Omental fat pad (tissue), 4 donors: ENCODE measurements around the gene MEI1. TPM values are rescaled to one million over a fixed set of nuclear protein-coding genes. Genes with fewer than 3 reads are reported as not detected.
"Not testable (repeated sequence)": the region's sequence is repeated elsewhere in the genome, so short reads cannot be mapped to it uniquely, and the experiment has no call there.

Experiments used
- ATAC-seq: fragments of 150-250 bp; one replicate; pipeline ENCODE4 v1.9.1; 2016; ENCODE audit warnings: mild to moderate bottlenecking, moderate library complexity; ENCODE audit not compliant: low FRiP score
- DNase-seq: peaks from one replicate; pipeline ENCODE4 v3.0.0-alpha.2; 2019; ENCODE audit warnings: low spot score
- total RNA-seq, 4 donors: library from RNA; depleted of rRNA; stranded (reverse); fragments of >200 nt; gene quantifications; one replicate each; pipeline ENCODE4 v1.1.0, GENCODE V29; 2016
- TF ChIP-seq, protein P1 (sequence below), 3 donors: fragments of 450-650 bp; IDR thresholded peaks; one replicate each; pipeline ENCODE4 v1.5.1; 2016 to 2017; ENCODE audit warnings: antibody characterized with exemption in 3 of 3, mild to moderate bottlenecking in 3 of 3, moderate library complexity in 2 of 3

The MEI1 gene
- total RNA-seq, 4 donors from 2014 or later = 2.3 to 16.9 (median 2.6) TPM

GRCh38 chr22:41683052-41683451 is 16.3 kb upstream of the MEI1 start:
- TF ChIP-seq, protein P1, sequence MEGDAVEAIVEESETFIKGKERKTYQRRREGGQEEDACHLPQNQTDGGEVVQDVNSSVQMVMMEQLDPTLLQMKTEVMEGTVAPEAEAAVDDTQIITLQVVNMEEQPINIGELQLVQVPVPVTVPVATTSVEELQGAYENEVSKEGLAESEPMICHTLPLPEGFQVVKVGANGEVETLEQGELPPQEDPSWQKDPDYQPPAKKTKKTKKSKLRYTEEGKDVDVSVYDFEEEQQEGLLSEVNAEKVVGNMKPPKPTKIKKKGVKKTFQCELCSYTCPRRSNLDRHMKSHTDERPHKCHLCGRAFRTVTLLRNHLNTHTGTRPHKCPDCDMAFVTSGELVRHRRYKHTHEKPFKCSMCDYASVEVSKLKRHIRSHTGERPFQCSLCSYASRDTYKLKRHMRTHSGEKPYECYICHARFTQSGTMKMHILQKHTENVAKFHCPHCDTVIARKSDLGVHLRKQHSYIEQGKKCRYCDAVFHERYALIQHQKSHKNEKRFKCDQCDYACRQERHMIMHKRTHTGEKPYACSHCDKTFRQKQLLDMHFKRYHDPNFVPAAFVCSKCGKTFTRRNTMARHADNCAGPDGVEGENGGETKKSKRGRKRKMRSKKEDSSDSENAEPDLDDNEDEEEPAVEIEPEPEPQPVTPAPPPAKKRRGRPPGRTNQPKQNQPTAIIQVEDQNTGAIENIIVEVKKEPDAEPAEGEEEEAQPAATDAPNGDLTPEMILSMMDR (IDR thresholded peaks at IDR 0.05) = no peak

GRCh38 chr22:41683616-41684015 is 15.7 kb upstream of the MEI1 start:
- ATAC-seq (no peak), DNase-seq (no peak)
- TF ChIP-seq, protein P1 (IDR thresholded peaks at IDR 0.05) = no peak

More at GRCh38 chr22:41683052-41683451, 16.3 kb upstream of the MEI1 start:
- DNase-seq = no peak
- ATAC-seq = no peak

GRCh38 chr22:41684194-41684593 is 15.1 kb upstream of the MEI1 start:
- TF ChIP-seq, protein P1 (IDR thresholded peaks at IDR 0.05) = no peak
- no peak for ATAC-seq

DNA sequence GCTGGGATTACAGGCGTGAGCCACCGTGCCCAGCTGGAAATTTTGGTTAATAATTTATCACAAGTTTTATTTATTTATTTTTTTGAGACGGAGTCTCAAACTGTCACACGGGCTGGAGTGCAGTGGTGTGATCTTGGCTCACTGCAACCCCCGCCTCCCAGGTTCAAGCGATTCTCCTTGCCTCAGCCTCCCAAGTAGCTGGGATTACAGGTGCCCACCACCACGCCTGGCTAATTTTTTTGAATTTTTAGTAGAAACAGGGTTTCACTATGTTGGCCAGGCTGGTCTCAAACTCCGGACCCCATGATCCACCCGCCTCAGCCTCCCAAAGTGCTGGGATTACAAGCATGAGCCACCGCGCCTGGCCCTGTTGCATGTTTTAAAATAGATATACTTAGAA is 12.4 kb upstream of the MEI1 start:
- ATAC-seq, DNase-seq: not testable (repeated sequence)

More at GRCh38 chr22:41684194-41684593, 15.1 kb upstream of the MEI1 start:
- DNase-seq = no peak

DNA sequence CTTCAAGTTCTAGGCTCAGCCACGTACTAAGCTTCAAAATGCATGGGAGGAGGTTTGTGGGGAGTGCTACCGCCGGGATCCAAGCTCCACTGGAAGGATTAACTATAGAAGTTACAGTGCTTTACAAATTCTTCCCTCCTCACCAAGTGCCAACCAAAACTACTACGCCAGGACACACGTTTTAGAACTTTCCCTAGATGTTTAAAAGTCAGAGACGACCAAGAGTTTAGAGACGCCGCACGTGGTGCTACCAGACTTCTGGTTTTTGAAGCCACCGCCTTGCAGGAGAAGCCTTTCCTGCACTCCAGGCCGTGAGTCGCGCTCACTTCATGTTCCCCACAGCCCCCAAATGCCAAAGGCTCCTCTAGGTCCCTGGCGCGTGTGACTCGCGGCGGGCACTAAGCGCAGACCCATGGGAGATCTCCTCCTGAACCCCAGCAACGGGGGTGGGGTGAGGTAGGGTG is 11.4 kb upstream of the MEI1 start:
- ATAC-seq (peak; percentile 29), DNase-seq (no peak)
- TF ChIP-seq, protein P1 (IDR thresholded peaks at IDR 0.05) = no peak

DNA sequence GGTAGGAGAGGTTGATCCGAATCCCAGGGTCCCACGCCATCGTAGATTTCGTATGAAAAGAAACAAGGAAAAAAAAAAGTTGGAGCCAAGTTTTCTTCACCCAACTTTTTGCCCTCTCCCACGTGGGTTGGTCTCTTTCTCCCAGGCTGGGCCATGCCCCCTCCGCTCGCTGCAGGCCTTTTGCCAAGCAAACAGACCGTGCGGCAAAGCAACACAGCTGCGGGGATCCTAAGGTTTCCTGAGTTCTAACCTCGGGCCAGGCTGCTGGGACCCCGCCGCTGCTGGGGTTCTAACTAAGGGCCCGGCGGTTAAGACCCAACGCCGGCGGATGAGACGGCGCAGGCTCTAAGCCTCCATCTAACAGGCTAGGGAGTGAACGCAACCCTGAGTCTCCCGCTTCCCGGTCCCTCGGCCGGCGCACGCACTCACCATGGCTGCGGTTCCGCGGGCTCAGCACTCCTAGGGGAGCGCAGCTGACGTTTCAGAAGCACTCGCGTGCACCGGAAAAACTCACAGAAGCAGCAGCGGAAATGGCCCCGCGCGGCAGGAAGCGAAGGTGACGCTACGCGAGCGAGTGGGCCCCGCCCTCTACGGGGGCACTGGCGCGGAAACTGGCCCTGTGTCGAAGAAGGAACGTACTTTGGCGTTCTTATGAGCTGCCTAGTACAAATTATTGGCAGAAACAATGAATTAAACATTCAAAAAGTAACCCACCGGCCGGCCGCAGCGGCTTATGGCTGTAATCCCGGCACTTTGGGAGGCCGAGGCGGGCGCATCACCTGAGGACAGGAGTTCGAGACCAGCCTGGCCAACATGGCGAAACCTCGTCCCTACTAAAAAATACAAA is 10.7 kb upstream of the MEI1 start, which contains the start of gene SNU13:
TSS of gene SNU13 (minus strand) at position 503 of the 847 bp plus-strand sequence. CDS start at position 432, 71 bp downstream.
- TF ChIP-seq, protein P1 (IDR thresholded peaks at IDR 0.05) = no peak
- DNase-seq (peak; percentile 77), ATAC-seq (peak; percentile 91)

- TF ChIP-seq, protein P1 (IDR thresholded peaks at IDR 0.05) = no peak
- ATAC-seq (no peak), DNase-seq (no peak)
These were observed 8.8 kb upstream of the MEI1 start for GRCh38 chr22:41690476-41690875.
